ENCODE measurements around the gene ABHD12. TPM values are rescaled to one million over a fixed set of nuclear protein-coding genes. Genes with fewer than 3 reads are reported as not detected.
A peak's percentile ranks its signal among the peaks of the same experiment; 100 is the strongest.

The ABHD12 gene
- total and polyA plus RNA-seq, 10 of the 15 experiments (the other 5 are each of a cell fraction or from before 2014, with no cell fraction given) = 1.5 to 61.8 (median 26.7) TPM

GRCh38 chr20:25407311-25408169 lies 16.9 kb upstream of the ABHD12 start, which contains the start of gene GINS1 (continued):
- TF ChIP-seq NFYB (IDR thresholded peaks at IDR 0.05; ENCODE audit: insufficient read depth, low read depth, low read length) (peak; percentile 63), FOXM1 (IDR thresholded peaks at IDR 0.05; ENCODE audit: low read depth, low read length) (peak; percentile 69), NR2C2 (IDR thresholded peaks at IDR 0.05; ENCODE audit: borderline replicate concordance, control insufficient read depth, insufficient read length, low read depth) (no peak), ASH2L (IDR thresholded peaks at IDR 0.05; ENCODE audit: borderline replicate concordance, low read depth) (no peak), RFX5 (IDR thresholded peaks at IDR 0.05; ENCODE audit: low read depth, low read length) (no peak), PRDM15 (CRISPR knock-in tag; IDR thresholded peaks at IDR 0.05) (no peak), ZNF217 (IDR thresholded peaks at IDR 0.05) (no peak), SMAD5 (IDR thresholded peaks at IDR 0.05; ENCODE audit: low read depth) (no peak), CBX3 (IDR thresholded peaks at IDR 0.05; ENCODE audit: borderline replicate concordance, low read depth) (no peak), CREB1 (IDR thresholded peaks at IDR 0.05; ENCODE audit: low read depth) (peak; percentile 43), SMAD1 (IDR thresholded peaks at IDR 0.05; ENCODE audit: low read depth, partially characterized antibody) (no peak), E4F1 (IDR thresholded peaks at IDR 0.05; ENCODE audit: borderline replicate concordance, partially characterized antibody) (no peak), ZSCAN29 (IDR thresholded peaks at IDR 0.05) (no peak), YBX1 (IDR thresholded peaks at IDR 0.05) (no peak), NR2F1 (conservative IDR thresholded peaks at IDR 0.05) (no peak), RBBP5 (conservative IDR thresholded peaks at IDR 0.05) (no peak), MAX (IDR thresholded peaks at IDR 0.05; ENCODE audit: low read depth, low read length) (peak; percentile 85), TCF7 (IDR thresholded peaks at IDR 0.05; ENCODE audit: borderline replicate concordance) (no peak), USF1 (IDR thresholded peaks at IDR 0.05; ENCODE audit: borderline replicate concordance, extremely low read length, insufficient read depth, low read depth, low read length) (no peak), MYB (IDR thresholded peaks at IDR 0.05; ENCODE audit: borderline replicate concordance, low read depth, low read length) (no peak), MTA3 (IDR thresholded peaks at IDR 0.05; ENCODE audit: borderline replicate concordance, low read length) (no peak), SIX5 (IDR thresholded peaks at IDR 0.05; ENCODE audit: low read depth, low read length, severe bottlenecking) (no peak), LARP7 (IDR thresholded peaks at IDR 0.05) (no peak), BCL11A (IDR thresholded peaks at IDR 0.05; ENCODE audit: low read depth, low read length) (no peak), SREBF1 (IDR thresholded peaks at IDR 0.05; ENCODE audit: low read length) (no peak)
